Central memory CD4-positive, alpha-beta T cell (primary cell): ENCODE measurements around the gene LMO7.

Source experiments
- DNase-seq: peaks from one replicate; pipeline ENCODE4 v3.0.0; 2022

Gene LMO7

DNA sequence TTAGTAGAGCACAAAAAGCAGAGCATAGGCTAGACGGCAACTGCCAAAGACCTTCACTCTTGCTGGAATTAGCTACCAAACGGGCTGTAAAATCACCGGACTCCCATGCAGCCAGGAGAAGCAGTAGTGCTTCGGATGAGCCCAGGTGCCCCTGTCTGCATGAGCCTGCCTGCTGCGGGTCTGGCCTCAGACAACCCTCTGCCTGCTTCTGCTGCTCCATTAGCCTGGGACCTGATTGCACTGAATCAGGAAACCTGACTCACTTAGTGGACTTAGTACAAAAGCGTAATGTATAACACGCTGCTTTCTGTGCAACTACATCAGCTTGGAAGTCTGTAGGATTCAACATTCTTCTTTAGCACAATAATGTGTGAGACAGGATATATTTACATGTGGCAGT, 170.0 kb downstream of the LMO7 start:
- DNase-seq = no peak

DNA sequence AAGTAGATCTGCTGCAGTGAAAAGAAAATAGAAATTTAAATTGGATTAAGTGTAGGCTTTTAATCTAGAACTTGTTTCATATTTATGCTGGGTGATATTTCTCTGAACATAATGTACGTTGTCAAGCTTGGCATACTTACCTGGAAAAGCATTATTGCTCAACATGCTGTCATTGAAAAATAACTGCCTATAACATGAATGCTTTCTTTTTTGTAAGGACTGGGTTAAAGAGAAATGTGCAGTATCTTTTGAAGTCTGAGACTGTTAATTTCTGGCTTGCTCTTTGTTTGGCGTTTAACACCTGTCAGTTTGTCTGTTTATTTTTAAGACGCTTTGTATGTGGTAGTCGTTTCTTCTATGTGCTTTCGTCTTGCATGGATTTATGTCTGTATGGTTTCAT, 175.2 kb downstream of the LMO7 start:
- DNase-seq = no peak

DNA sequence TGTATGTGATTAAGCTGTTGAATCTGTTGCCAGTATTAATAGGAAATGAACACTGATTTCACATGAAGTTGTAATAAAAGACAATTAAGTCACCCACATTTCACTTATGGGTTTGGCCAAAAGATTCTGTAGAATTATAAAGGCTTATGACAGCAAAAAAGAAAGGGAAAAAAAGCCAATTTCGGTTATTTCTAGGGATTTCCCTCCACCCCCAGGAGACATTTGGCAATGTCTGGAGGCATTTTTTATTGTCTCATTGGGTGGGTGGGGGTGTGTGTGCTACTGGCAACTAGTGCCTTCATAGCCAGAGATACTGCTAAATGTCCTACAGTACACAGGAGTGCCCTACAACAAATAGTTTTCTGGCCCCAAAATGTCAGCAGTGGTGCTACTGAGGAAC, 175.7 kb downstream of the LMO7 start:
- no peak for DNase-seq

DNA sequence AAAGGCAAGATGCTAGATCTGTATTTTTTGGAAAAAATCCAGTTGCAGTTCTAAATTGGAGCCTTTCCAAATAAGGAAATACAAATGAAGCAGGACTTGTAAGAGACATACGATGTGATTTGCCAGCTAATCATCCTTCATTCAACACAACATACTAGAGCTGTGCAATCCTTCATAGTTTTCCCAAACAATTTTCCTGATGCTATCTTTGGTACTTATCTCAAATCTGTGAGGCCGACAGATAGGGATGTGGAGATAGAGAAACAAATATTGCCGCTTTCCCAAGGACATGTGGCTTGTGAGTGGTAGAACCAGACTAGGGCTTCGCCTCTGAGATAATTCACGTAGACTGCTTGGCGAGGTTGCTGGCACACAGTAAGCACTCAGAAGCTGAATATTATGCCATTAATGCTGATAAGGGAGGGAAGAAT, 176.6 kb downstream of the LMO7 start:
- DNase-seq = no peak

DNA sequence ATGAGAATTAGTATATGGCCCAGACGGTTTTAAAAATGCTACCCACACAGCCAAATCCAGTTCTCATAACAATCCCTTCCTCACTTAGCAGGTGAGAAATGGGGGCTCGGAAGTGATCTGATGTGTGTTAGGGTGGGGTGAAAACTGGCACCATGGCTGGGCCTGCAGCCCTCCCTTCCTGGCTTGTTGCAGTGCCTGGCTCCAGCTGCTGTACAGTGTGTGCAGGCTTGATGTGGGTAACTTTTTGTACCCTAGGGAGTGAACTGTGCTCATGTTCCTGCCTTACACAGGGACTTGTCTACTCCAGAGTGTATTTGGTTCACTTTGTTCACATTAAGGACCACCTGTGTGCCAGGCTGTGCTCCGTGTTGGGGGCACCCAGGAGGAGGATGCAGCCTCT, 177.2 kb downstream of the LMO7 start:
- no peak for DNase-seq

DNA sequence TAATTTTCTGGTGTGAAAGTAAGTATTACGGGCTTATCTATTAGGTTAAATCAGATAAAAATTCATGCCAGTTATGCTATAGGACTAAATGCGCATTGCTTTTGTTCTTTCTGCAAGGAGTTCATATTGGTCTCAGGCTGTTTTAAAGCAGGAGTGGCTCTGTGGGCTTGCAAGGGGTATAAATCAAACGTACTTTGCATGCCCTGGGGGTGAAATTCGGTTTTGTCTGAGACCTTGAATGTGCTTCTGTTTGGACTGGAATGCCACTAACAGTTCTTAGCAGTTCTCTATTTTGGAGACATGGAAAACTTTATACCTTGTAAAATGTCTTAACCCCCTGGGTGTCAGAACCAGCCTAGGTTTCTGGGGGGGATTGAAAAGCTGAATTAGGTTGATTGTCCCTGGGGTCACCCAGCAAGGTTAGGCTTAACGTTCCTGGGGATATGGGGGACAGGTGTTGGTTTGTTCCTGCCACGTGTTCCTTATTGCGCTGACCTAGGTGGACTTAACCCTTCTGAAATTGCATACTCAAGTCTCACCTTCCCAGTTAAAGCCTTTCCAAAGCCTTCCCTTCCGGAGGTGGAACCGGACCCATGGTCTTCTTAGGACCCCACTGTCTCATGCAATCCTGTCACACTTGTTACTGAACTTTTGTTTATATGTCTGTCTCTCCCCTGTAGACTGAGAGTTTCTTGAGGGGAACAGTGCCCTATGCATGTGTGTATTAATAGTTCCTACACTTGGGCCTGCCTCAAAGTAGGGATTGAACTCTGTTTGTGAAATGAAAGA, 182.2 kb downstream of the LMO7 start:
- no peak for DNase-seq

DNA sequence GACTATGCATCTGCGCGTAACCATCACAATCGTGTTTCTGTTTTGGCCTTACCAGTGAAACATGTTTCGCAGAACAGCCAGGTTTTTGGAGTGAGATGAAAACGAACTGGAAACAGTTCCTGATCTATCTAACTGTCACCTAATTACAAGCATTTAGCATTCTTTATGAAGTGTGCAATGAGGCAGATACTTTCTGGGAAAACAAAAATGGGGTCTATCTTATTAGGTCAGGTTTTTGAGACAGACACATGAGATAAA, 182.8 kb downstream of the LMO7 start:
- DNase-seq = no peak

DNA sequence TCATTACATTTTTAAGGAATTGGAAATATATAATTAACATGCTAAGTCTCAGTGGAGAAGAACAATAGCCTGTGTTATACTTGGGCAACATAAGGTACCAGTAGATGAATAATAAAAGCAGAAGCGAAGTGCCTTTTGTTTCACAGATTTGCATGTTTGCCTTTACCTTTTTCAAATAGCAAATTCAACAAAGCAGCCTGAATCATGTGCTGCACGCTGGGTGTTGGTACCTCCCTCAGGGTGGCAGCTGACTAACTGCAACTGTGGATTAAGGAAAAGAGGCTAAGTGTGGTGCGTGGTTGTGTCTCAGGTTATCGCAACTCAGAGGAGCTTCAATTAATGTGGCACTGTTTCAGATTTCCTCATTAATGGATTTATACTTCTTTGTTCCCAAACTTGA, 189.0 kb downstream of the LMO7 start:
- no peak for DNase-seq

DNA sequence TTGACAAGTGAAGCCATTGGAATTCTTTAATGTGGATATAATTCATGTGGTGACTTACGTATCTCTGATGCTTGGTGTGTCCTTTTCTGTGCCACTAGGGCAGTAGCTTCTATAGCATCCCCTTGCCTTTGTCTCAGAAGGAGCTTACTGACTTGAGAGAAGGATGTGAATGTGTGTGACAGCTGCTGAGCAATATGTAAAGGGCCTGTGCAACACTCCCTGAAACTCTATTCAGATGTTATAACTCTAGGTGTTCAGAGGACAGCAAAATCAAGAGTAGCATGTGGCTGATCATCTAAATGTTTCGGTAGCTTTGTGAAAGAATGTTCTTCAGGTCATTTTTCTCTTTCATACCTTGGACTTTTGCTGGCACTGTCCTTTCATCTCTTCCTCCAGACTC, 189.5 kb downstream of the LMO7 start:
- no peak for DNase-seq

DNA sequence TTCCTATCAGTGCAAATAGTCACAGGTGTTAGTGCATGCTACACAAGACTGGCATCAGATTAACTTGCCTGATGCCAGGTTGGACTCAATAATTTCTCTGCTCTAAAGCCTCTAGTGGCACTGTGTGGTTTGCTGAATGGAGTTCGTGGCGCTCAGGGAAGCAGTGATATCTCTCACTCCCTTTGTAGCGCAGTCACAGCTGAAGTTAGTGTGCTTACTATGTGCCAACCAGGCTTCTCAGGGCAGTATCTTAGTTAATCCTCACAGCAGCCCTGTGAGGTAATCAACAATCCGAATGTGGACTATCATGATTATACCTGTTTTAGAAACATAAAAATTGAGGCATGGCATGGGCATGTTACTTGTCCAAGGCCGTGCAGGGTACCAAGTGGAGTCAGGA, 190.3 kb downstream of the LMO7 start:
- DNase-seq = no peak

DNA sequence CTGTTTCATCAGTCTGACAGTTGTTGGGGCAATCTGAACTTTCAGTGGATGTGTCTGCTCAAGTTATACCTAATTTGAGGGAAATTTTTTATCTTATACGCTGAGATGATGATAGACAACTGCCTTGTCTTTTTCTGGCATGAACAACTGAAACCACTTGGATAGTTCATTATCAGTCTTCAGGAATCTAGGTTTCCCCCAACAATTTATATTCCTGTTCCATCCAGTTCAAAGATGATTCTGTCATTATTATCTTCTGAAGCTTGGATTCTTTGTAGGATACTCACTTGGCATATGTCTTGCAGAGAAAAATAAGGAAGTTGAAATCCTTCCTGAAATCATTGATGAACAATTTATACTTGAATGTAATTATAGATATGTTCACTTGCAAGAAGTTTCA, 193.7 kb downstream of the LMO7 start:
- no peak for DNase-seq

DNA sequence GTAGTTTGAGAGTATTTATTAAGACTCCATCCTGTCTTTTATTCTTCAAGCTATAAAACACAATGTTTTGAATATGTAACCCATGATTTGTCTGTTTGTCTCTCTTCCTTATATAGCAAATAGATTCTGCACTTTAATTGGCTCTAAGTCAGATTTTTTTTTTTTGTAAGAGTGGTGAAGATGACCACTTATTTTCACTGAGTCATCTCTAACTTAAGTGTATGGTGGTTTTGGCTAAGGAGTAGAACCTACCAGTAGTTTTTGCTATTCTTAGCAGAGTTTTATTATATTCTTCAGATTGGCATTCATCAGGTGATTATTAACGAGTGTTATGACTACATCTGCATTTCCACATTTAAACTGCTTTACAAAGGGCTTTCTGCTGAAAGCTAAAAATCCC, 194.7 kb downstream of the LMO7 start:
- DNase-seq = no peak

DNA sequence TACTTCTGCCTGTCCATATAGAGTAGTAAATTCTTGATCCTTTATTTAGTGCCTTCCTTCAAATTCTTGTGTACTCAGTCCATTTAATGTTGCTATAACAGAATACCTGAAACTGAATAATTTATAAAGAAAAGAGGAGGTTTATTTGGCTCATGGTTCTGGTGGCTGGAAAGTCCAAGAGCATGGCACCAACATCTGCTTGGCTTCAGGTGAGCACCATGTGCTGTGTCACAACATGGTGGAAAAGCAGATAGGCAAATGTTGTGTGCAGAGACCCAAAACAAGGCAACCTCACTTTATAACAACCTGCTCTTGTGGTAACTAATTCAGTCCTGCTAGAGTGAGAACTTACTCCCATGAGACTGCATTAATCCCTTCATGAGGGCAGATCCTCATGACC, 195.3 kb downstream of the LMO7 start:
- no peak for DNase-seq

DNA sequence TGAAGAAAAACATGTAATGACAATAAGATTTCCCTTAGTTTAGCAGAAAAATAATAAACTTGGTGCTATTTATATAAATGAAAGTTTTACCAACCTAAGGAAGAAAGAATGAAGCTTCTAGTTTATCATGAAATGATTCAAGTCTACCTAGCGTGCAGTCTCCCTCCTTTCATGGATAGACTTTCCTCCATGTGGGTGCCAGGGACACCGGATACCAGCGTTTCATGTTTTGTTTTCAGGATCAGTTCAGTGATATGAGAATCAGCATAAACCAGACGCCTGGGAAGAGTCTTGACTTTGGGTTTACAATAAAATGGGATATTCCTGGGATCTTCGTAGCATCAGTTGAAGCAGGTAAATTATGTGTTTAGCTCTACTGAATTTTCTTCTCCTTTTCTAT, 196.7 kb downstream of the LMO7 start:
- no peak for DNase-seq

DNA sequence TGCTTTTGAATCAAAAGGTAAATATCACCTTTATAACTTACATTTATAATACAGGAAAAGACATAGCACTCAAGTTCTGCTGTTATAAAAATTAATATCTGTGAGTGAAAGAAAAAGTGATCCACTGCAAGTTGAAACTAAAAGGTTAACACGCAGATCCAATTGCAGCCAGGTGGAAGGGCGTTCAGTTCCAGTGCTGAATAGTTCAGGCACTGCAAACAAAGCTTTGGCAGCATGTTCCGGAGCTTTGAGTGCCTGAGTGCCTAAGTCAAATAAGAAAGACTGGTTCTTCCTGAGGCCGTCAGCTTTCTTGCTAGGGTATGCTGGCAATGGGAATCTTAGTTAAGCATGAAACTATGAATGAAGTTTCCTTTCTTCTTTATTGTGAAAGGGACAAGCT, 200.3 kb downstream of the LMO7 start:
- no peak for DNase-seq

DNA sequence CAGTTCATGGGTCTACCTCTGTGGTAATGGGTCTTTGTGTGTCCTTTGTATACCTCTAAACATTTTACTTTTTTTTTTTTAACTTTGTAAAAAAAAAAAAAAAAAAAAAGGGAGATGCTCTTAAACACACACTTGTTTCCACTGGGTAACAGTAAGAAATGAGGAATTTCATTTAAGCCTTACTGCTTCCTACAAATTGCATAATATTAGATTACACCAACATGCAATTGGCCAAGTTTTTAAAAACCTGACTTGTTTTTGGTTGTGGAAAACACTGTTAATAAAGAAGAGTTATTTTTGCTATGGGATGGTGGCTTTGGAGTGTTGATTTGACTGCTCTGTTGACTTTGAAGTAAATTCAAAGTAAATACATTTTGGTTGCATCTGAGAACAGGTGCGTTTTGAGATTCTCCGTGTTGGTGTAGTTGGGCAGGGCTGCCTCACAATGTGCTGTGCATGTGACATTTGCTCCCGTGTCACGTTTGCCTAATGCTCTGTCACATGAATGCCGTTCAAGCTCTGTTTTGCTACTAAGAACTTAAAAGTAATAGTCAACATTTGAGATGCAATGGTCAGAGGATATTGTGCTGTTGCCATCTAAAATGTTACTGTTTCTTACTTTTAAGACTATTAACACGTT, 202.4 kb downstream of the LMO7 start:
- no peak for DNase-seq

DNA sequence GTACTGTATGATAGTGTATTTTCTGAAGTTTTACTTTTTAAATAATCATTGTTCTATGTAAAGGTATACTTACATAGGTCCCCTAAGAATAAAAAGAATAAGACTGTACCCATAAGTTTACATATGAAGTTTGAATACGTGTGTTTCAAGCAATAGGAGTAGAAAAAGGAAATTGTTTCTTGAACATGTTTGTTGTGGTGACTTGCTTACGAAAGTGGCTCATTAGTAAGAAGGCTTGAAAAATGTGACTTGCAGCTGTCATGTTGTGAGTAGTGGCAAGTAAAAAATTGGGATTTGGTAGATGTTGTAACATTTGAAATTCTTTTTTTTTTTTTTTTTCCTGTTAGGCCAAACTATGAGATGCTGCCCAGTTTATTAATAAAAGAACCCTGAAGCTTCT, 203.3 kb downstream of the LMO7 start:
- no peak for DNase-seq

DNA sequence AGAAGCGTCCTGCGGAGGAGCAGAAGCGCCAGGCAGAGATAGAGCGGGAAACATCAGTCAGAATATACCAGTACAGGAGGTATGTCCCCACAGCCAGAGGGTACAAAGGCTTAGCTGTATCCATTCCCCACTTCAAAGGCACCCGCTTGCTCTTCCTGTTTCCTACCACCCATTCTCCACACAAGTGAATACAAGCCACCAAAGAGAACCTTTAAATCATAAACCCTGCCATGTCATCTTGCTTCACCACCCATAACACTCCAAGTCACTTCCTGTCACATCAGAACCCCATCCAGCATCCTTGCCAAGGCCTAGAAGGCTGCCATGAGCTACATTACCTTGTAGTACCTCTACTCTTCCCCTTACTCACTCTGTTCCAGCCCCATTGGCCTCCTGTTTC, 205.8 kb downstream of the LMO7 start:
- DNase-seq = no peak

DNA sequence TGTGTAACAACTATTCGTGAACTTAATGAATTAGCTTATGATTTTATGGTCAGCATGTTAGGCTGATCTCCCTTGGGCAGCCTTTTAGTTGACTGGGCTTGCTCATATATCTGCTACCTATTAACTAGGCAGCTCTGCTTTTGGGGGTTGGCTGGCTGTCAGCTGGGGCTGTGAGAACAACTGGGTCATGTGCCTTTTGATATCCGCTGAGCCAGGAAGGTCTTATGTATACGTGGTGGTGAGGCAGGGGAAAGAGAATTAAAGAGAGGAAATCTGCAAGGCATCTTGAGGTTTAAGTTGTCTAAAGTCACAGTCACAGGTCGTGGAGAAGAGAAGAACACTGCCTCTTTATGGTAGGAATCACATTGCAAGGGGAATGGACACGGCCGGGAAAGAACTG, 206.9 kb downstream of the LMO7 start:
- no peak for DNase-seq

DNA sequence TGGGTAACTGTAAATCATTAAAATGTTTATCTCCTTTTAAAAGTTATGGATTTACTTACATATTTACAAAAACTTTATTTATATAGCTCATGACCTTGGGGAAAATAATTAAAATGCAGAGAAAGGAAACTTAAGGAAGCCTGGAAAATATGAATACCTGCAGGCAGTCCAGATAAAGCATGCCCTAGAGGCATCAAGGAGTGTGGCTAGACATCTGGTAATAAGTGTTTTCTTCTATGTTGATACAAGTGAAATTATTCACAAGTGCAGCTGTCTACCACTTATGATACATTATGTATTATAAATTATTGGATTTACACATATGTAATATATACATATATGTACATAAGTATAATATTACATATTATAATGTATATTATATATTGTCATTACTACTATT, 207.9 kb downstream of the LMO7 start:
- no peak for DNase-seq

DNA sequence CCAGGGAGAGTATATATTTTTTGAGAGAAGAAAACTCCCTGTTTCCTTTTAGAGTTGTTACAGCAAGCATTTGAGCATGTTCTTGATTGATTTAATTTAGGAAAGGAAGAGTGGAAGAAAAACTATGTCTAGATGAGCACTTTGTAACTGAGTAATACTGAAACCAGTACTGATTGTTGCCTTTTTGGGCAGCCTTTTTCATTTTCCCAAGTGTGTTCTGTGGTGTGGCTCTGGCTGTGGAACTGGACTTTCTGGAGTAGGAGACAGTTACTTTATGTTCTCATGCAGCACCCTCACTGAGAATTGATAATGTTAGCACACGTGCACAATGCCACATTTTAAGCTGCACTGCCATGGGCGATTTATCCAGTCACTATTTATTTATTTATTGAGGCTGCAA, 211.5 kb downstream of the LMO7 start:
- DNase-seq = no peak

DNA sequence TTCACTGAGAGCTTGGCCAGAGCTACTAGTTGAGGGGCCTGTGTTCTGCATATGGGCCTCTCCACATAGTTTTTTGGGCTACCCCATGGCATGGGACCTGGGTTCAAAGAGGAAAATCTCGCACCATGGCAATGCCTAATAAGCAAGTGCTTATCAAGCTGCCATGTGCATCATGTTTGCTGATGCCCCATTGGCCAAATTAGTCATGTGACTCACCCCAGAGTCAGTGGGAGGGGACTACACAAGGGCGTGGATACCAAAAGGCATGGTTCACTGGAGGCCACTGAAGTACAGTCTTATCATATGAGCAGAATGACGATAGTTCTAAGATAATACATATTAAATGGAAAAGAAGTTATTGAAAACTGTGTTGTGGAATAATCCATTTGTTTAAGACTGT, 214.8 kb downstream of the LMO7 start:
- no peak for DNase-seq

DNA sequence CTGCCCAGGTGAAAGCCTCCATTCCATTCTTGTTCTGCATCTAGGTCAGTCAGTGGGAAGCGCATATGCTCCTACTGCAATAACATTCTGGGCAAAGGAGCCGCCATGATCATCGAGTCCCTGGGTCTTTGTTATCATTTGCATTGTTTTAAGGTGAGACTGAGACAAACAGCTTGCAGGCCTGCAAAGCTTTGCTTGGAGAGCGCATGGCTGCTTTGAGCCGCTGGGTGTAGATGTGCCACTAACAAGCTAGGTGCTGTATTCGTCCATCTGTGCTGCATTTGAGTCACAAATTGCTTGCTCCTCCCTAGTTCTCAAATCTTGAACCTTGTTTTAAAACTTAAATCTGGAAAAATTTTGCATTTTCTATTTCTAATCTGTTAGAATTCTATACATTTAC, 219.1 kb downstream of the LMO7 start:
- no peak for DNase-seq

DNA sequence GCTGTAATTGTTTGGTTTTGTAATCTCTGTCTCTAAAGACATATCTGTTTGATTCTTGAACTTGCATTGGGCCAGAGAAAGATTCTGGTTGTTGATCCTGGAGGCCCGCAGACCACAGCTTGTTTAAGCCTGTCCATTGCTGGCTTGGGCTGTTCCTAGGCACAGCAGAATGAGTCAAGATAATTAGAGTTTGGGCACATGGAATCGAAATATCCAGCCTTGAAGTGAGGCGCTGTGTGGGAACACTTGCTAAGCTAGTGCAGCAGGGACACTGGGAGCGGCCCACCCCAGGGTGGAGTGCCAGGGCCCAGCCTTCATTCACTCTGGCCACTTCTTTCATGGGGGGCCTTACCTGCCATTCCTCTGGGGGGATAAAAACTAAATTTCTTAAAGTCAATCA, 219.7 kb downstream of the LMO7 start:
- DNase-seq = no peak

DNA sequence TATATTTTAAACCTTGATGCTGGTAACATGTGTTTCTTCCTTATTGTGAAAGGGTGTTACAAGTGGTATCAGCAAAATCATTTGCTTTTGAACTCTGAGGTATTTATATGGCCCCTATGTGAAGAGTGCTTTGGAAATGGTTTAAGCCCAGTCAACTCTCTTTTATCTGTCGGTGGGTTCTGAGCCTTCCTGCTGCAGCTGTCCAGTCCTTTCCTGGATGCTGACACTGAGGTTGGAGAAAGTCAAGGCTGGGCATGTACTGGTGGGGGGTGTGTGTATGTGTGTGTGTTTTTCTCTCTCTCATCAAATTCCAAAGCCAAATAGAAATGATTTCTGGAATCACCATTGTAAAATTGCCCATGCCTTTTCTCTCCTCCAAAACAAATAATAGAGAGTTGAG, 221.2 kb downstream of the LMO7 start:
- DNase-seq = no peak
